ENCODE results near the gene ZNF180. TPM values are rescaled to one million over a fixed set of nuclear protein-coding genes. Genes with fewer than 3 reads are reported as not detected.
A peak's percentile ranks its signal among the peaks of the same experiment; 100 is the strongest.
"Not testable (repeated sequence)": the region's sequence is repeated elsewhere in the genome, so short reads cannot be mapped to it uniquely, and the experiment has no call there.

The ZNF180 gene
- total RNA-seq, result 3.4 TPM

DNA sequence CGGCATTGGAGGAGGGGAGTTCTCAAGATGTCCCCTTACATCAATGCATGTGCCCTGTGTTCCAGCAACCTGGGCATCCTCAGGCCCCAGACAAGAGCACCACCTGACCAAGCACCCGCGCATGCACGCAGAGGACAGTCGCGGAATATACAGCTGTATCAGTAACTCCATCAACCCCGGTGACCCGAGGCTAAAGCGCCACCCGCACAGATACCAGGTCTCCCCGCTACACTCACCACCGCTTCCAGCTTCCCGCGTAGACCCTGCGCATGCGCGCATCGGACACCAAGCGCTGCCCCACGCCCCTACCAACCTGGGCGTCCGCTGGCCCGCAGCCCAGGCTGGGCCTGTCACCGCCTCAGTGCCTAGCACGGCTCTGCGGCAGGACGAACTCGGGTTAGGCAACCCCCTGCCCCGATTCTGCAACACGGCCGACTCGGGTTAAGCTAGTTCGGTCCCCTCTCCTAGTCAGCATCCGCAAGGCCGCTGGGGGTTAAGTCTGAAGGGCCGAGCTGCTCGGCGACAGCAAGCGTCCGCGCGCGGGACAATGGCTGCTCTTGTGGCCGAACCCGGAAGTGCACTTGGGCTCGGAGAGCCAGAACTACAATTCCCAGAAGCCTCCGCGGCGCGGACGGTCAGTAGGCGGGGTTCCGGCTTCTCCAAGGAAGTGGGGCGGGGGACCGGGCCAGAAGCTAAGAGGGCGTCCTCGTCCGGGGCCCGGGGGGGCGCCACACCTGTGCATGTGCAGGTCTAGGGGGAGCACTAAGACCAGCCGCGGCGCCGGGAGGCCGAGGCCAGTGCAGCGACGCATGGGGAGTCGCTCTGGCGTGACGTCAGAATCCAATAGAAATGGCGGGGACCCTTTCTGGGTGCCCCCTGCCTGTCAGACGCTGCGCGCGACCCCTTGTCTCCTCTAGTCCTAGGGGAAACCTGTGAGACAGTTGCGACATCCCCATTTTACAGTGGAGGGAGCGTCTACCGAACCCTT, at the start of gene ZNF180:
TSS of gene ZNF180 (minus strand) at position 561 of the 988 bp plus-strand sequence. CDS start 3,188 bp downstream, outside the sequence.
- ATAC-seq, result peak; percentile 92

DNA sequence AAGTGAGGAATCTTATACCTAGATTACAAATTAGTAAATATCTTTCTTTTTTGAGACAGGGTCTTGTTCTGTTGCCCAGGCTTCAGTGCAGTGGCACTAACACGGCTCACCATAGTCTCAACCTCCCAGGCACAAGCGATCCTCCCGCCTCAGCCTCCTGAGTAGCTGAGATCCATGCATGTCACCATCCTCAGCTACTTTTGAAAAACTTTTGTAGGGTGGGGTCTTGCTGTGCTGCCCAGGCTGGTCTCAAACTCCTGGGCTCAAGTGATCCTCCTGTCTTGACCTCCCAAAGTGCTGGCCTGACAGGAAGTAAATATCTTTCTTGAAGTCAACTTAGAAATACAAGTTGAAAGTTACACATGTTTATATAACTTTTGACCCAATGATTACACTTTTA, 49.2 kb upstream of the ZNF180 start:
- ATAC-seq, result no peak

DNA sequence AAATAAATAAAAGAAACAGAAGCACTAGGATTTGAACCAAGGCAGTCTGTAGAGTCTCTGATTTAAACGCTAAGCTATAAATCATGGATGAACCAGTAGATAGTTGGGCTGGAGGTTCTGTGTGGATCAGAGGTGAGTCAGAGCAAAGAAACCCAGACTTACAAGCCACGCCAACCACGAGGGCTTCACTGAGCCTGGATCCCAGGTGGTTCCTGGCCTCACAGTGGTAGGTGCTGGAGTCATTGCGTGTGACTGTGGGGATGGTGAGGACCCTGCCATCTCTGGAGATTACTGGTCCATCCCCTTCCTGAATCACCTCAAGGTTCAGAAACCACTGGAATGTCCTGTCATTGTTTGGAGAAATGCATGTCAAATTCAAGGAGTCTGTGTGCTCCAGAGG, 48.4 kb upstream of the ZNF180 start:
- ATAC-seq, result no peak

DNA sequence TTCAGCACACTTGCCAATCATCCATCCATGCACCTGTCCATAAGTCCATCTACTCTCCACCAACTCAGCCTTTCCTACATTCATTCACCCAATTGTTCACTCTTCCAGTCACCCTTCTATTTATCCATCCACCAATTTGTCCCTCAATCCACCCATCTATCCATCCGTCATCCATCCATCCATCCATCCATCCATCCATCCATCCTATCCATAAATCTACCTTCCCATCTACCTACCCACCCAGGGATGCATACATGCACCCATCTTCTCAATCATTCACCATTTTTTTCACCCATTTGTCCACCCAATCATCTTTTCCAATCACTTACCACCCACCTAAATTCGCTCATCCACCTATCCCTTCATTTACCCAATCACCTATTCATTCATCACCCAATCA, 43.7 kb upstream of the ZNF180 start:
- no peak for ATAC-seq

DNA sequence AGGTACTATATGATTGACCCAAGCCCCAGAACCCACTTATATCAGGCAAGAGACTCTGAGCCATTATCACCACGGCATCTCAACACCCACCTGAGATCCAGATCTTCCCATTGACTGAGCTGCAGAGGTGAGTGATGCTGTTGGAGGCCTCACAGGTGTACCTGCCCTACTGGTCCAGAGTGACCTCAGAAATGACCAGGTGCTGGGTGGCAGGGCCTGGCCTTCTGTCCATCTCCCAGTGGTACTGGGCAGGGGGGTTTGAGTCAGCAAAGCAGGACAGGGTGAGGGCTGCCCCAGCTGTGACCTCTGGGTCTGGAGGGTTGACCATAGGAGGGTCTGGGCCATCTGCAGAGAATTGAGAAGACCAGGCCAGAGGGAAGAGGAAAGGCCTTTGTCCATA, 42.3 kb upstream of the ZNF180 start:
- no peak for ATAC-seq

DNA sequence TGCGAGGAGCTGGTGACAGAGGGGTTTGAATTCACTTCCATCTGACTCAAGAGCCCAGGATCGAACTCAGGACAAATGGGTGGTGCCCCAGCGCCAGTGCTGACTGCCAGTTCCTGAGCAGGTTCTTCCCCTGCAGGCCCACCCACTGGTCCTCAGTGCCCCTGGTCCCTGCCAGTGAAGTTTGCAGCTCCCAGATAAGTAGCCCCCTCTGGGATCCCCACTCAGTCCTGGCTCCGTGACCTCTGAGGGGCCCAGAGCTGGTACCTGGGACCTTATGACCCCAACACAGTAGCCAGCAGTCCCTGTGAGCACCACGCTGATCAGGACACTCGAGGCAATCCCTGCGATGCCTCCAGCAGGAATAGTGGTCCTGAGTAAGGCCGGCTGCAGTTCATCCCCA, 40.4 kb upstream of the ZNF180 start:
- no peak for ATAC-seq

DNA sequence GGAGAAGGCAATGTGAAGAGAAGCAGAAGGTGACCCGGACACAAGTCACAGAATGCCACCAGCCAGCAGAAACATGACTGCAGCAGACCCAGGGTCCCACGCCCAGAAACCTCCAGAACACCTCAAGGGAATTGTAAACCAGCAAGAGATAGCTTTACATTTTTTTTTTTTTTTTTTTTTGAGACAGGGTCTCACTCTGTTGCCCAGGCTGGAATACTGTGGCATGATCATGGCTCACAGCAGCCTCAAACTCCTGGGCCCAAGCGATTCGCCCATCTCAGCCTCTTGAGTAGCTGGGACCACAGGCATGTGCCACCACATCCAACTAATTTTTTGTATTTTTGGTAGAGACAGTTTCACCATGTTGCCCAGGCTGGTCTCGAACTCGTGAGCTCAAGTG, 39.7 kb upstream of the ZNF180 start:
- ATAC-seq, result no peak

DNA sequence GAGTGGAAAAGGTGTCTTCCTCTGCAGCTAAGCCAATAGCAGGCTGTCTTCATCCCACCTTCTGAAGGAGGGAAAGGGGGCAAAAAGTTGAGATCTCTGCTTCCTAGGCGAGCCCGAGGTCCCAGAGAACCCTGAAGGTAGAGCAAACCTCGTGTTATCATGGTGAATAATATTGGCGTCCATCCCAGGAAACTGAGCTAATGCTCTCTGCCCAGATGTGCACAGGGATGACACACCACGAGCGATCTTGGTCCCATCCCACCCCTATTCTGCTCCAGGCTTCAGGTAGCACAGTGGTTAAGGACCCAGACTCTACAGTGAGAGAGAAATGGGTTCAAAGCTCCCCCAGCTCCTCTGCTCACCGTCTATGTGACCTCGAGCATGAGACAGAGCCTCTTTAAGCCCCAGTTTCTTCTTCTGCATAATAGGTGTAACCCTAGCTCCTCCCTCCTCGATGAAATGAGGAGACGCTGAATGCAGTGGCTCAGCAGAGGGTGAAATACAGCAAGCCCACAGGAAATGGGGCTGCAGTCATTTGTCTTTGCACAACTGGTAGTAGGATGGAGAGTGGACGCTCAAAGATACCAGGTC, 39.0 kb upstream of the ZNF180 start:
- no peak for ATAC-seq

DNA sequence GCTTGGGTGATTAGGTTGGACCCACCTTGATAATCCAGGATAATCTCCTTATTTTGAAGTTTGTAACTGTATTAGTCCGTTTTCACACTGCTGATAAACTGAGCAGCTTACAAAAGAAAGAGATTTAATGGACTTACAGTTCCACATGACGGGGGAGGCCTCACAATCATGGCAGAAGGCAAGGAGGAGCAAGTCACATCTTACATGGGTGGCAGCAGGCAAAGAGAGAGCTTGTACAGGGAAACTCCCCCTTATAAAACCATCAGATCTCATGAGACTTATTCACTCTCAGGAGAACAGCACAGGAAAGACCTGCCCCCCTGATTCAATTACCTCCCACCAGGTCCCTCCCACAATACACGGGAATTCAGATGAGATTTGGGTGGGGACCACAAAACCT, 35.0 kb upstream of the ZNF180 start:
- ATAC-seq, result not testable (repeated sequence)

DNA sequence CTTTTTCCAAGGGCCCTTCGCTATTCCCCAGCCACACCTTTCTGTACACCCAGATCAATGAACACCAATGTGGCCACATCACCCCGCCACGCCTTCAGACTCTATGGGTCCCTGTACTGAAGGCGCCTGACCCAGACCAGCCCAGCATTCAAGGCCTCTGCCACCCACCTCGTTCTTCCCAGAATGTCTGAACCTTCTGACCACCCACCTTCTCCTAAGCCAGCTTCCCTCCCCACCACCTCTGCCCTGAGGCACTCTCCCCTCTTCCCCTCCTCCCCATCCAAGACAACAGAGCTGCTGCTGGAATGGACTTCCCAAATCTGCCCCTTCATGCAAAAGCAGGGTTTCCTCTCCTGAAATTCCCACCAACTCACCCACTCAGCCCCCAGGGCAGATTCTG, 32.5 kb upstream of the ZNF180 start:
- no peak for ATAC-seq

DNA sequence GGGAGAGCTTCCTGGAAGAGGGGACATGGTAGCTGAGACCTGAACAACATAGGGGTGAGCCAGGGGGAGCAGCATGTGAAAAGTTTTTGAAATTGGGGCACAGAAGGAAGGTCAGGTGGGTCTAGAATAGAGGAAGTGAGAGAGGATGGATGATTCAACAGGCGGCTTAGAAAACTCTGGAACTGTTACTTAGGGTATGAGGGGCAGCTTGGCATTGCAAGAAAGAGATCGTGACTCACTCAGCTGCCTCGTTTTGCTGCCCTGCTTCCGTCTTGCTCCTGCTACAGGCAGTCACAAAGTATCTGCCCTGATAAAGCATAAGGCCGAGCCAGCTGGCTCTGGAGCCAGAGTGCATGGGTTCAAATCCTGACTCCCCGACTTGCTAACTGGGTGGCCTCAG, 30.5 kb upstream of the ZNF180 start:
- peak; percentile 23 for ATAC-seq

DNA sequence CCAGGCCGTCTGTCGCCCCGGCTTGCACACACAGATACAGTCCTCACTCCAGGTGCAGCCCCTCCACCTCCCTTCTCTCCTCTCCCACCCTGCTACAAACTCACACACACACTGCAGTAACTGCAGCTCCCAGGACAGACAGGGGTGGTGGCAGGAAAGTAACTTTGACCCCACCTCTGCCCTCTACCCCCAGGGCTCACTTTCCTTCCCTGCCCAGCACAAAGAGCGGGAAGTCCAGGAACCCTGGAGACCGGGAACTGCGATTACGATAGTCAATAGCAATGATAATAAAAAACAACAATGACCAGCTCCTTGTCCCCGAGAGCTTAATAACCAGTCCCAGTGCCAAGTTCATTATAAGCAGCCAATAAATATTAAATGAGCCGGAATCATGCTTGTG, 29.2 kb upstream of the ZNF180 start, which contains the start of gene CEACAM20:
TSS of gene CEACAM20 (minus strand) at position 140 of the 400 bp plus-strand sequence. CDS start 166 bp downstream, outside the sequence.
- no peak for ATAC-seq

DNA sequence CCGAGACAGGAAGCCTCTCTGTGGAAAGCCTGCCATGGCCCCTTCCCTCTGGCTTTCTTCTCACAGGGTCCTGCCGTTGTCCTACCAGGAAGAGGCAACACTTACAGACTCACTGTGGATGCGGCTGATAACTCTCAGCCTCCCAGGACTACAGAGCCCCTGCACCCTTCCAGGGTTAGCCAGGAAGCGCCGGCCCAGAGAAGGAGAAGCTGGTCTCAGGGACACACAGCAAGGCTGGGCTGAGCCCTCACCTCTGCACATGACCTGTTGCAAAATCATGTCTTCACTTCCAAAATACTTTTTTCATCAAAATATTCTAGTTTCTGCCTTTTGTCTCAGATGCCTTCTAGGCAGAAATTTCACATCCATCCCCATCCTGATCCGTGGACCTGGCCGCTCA, 27.2 kb upstream of the ZNF180 start:
- no peak for ATAC-seq

DNA sequence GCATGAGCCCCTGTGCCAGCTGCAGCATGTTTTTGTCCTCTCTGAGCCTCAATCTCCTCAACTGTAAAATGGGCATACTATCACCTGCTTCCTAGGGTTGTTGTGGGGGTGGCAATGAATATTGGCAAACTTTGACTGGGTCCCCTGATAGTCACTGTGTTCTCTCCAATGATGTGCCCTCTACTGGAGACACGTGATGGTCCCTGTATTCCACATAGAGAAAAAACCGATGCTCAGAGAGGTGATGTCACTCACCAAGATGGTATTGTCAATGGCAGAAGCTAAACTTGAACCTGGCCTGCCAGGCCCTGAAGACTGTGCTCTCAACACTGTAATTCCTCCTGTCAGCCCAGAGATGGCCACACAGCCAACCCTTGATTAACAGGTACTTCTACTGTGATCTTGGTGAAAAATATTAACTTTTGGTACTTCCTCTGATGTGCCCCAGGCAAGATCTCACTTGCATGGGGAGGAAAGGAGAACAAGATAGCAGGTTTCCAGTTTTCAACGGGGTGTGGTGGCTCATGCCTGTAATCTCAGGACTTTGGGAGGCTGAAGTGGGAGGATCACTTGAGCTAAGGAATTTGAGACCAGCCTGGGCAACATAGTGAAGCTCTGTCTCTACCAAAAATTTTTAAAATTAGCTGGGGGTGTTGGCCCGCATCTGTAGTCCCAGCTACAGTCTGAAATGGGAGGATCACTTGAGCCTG, 25.6 kb upstream of the ZNF180 start:
- ATAC-seq, result no peak

DNA sequence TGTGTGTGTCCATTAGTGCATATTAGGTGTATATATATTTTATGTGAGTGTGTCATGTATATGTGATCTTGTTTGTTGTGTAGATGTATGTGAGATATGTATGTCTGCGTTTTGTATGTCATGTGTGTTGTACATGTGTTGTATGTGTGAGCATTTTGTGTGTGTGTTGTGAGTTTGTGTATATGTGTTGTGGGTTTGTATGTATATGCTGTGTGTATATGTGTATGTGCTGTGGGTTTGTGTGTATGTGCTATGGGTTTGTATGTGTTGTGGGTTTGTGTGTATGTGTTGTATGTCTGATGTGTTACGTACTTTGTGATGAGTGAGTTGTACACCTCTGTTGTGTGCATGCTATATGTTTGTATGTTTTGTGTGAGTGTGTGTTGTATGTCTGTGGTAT, 21.0 kb upstream of the ZNF180 start:
- no peak for ATAC-seq

DNA sequence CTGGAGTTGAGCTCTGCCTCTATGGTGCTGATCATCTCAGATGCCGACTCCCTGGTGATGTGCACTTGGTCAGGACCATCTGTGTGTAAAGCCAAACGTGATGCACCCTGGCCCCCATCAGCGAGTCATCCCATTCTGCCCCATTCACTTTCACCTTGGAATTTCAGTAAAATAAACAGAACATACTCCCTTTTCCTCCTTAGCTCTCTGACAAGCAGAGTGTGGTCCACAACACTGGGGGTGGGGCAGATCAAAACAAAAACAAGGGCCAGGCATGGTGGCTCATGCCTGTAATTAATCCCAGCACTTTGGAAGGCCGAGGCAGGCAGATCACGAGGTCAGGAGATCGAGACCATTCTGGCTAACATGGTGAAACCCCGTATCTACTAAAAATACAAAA, 16.8 kb upstream of the ZNF180 start:
- ATAC-seq, result no peak

DNA sequence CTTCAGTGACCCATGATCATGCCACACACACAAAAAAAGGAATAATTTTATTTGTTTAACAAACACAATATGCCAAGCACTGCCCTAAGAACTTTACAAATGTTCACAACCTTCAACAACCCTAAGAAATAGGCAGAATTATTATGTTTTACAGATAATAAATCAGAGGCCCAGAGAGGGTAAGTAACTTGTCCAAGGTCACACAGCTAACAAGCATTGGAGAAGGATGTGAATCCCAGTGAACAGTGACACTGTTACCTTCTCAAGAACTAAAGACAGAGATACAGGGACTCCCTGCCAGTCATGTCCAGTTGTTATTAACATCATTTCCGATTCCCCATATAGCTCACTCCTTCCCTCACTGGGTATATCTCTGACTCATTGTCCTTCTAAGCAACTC, 15.6 kb upstream of the ZNF180 start:
- no peak for ATAC-seq

DNA sequence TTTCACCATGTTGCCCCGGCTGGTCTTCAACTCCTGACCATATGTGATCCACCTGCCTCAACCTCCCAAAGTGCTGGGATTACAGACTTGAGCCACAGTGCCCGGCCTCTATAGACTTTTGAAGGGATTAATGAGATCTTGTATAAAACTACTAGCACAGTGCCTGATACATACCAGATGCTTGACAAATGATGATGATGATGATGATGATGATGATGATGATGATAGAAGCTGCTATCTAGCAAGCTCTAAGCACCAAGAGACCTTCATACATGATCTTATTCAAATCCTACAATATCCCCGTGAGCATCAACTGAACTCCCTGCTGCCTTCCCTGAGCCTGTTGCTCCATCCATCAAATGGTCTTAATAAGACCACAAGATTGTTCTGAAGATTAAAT, 14.7 kb upstream of the ZNF180 start:
- no peak for ATAC-seq

DNA sequence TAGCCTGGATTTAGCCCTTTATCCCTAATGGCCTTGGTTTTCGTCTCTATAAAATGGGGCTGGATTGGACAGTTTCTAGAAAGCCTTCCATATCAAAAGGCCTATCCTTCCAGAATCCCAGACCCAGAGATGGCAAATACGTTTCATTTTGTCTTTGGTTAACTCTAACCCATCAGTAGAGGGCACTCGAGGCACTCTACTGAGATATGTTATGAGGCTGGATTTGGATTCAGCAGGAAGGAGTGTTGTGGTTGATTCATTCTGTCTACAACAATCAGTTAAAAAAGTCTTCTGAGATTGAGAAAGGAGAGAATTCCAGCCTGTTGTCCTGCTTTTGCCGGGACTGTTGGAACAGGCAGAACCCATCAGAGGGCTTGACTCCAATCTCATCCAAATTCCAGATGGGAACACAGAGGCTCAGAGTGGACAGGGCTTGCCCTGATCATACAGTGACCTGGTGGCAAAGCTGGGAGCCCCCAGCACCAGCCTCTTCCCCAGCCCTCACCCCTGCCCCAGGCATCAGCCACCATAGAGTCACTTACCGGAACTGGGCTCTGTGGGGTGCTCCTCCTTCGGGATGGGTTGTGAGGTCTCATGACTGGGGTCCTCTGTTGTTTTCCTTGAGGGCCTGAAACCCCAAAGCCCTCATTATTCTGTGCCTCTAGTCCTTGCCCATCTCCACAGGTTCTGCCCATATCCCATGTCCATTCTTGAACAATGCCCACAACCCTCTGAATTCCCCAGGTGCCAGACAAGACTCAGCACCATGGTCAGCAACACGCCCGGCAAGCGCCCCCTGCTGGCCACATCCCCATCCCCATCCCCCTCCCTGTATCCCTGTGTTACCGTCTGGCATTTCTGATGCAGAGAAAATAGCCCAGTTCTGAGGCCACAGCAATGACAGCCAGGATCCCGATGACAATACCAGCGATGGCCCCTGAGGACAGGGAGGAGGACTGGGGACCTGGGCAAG, 12.3 kb upstream of the ZNF180 start:
- peak; percentile 83 for ATAC-seq

DNA sequence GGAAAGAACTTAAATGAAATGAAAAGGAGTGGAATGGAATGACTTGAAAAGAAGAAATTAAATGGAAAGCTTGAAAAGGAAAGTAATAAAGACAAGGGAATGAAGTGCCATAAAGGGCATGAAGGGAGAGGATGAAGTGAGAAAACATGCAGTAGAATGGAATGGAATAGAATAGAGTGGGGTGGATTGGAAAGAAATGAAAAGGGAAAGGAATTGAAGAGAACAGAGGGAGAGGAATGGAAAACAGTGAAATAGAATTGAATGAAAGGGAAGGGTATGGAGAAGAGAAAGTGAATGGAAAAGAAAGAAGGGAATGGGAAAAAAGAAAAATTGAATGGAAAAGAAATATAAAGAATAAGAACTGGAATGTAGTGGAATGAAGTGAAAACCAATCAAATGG, 9.2 kb upstream of the ZNF180 start:
- no peak for ATAC-seq

DNA sequence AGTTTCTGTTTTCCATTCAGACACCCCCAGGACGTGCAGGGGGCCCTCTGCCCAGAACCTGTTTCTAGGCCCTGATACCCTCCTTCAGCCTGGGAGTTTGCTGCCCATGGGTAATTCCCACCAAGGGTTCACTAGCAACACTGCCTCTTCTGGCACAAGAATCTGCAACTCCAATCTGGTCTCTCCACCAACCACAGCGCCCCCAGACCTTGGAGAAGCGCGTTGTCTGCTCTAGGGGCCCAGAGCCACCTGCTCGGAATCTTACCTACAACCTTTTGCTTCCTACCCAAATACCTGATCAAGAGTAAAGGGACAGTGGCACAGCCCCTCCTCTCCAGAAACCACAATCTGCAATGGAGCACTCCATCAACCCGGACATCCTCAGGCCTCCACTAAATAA, 763 bp downstream of the ZNF180 start:
- no peak for ATAC-seq

DNA sequence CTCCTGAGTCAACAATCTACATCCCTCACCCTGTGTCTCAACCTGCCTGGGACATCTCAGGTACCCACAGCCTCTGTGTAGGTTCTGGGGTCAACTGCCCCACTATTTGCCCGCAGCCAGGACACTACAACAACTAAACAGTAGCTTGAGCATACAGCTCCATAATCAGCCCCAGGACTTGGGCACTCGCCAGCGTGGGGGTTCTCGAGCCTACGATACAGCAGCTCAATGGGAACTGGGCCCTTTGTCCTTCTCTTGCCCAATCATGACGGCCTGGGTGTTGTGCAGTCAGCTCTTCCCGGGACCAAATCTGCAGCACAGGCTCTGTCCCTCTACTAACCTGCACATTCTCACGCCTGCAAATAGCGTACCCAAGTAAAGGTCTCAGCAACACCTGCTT, 1.3 kb downstream of the ZNF180 start:
- ATAC-seq, result no peak

Measured in esophagus mucosa (tissue), 1 donor.